GM19193 (cell line): ENCODE data around the gene ZNF324B.

Experiments used
- POLR2A ChIP-seq: IDR thresholded peaks from 4 replicates; pipeline ENCODE4 v1.6.1; 2011; ENCODE audit not compliant: insufficient read depth, insufficient read length; ENCODE audit errors: extremely low read depth

ZNF324B gene

DNA sequence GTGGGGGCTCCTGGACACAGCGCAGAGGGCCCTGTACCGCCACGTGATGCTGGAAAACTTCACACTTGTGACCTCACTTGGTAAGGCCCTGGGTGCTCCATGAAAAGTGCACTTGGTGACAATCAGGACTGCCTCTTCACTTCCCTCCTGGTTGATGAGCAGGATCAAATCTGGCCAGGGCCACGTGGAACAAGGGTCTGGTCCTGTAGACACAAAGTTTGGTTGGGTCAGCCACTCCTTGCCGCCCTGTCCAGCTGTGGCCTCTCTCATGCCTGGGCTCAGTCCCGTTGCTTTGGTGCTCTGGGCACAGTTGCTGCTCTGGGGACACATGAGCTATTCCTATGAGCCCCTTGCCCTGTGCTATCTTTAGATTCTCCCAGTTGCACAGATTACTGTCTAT is 2.3 kb downstream of the ZNF324B start:
- TF ChIP-seq POLR2A, result no peak

- TF ChIP-seq POLR2A, result no peak
Observed at GRCh38 chr19:58455306-58455705, 3.9 kb downstream of the ZNF324B start.

DNA sequence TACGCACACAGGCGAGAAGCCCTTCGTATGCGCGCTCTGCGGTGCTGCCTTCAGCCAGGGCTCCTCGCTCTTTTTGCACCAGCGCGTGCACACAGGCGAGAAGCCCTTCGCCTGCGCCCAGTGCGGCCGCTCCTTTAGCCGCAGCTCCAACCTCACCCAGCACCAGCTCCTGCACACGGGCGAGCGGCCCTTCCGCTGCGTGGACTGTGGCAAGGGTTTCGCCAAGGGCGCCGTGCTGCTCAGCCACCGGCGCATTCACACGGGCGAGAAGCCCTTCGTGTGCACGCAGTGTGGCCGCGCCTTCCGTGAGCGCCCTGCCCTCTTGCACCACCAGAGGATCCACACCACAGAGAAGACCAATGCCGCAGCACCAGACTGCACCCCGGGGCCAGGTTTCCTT is 4.7 kb downstream of the ZNF324B start:
- no peak for TF ChIP-seq POLR2A

DNA sequence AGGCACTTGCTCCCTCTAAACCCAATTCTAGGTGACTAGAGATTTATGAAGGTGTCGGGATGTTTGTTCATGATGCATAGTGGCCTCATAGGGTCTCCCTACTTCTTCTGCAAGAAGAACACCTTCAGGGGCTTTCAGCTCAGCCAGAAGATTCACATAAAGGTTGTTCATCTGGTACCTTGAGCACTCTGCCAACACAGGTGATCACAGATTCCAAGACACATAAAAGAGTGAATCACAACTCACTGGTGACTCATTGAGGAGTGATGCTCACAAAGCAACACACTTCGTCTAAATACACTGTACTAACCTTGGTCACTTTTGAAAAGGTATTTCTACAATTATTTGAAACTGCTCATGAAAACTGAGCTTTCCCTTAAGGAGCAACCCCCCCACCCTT is 8.6 kb downstream of the ZNF324B start:
- TF ChIP-seq POLR2A, result no peak

DNA sequence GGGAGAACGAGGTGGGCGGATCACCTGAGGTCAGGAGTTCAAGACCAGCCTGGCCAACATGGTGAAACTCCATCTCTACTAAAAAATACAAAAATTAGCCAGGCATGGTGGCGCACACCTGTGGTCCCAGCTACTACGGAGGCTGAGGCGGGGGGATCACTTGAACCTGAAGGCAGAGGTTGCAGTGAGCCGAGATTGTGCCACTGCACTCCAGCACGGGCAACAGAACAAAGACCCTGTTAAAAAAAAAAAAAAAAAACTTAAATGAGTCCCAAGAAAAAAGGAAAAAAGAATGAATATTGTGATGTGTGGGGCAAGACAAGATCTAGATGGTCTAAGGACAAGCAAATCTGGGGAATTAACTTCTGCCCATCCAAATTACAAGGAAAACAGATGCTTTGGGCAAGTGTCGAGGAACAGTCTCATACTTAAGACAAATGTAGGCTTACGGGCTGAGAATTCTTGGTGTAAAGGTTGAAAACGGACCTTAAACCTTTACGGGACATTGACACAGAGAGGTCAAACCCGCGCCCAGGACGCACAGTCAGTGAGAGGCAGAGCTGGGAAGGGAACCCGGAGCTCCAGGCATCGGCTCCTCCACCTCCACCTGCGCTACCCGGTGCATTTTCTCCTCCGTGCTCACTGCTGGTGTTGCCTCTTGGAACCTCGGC is 14.8 kb downstream of the ZNF324B start:
- no peak for TF ChIP-seq POLR2A

- TF ChIP-seq POLR2A, result peak; percentile 77
Observed at GRCh38 chr19:58466760-58467589, 15.6 kb downstream of the ZNF324B start, which contains the start of gene ZNF324. Gene ZNF324 (plus strand): TSS chr19:58467080. CDS start chr19:58469186, 2,106 bp downstream.

DNA sequence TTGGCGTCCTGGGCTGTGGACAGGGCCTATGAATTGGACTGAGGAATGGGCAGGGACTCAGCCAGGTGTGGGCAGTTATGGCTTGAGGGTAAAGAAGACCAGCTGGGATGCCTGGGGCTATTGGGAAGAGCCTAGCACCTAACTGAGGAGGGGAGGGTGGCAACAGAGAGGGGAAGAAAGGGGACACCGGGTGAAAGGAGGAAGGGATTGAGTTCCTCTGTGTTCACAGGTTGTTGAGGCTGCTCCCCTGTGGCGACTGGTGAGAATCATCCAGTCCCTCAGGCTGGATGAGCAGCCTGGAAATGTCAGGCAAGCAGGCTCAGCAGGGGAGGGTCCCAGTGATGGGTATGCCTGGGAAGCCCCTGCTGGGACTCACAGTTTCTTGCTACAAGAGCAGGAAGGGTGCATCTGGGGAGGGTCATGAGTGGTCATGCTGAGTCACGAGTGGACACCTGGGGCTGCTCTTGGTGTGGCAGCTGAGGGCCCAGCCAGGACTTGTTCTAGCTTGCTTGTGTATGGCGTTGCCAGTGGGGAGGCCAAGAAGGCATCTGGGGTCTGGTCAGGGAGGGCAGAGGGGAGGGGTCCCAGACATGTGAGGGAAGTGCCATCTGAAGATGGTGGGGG is 16.9 kb downstream of the ZNF324B start:
- TF ChIP-seq POLR2A, result no peak

DNA sequence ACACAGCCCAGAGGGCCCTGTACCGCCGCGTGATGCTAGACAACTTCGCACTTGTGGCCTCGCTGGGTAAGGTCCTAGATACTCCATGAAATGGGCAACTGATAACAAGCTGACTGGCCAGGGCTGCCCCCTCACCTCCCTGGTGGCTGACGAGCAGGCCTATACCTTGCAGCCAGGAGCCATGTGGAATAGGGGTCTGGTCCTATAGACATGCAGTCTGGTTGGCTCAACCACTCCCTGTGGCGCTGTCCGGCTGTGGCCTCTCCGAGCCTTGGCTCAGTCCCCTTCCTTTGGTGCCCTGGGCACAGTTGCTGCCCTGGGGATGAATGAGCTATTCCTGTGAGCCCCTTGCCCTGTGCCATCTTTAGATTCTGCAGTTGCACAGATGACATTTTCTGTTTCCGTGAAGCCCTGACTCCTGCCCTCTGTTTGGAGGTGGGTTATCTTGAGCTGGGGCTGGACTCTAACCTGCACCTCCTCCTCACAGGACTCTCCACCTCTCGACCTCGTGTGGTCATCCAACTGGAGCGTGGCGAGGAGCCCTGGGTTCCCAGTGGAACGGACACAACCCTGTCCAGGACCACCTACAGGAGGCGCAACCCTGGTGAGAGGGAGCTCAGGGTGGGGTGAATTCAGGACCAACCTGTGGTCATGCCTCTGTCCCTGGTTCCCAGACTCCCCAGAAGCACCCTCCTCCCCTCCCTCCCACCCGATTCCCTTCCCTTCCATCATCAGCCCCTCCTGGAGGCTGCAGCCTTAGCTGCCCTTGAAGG is 18.0 kb downstream of the ZNF324B start:
- no peak for TF ChIP-seq POLR2A

DNA sequence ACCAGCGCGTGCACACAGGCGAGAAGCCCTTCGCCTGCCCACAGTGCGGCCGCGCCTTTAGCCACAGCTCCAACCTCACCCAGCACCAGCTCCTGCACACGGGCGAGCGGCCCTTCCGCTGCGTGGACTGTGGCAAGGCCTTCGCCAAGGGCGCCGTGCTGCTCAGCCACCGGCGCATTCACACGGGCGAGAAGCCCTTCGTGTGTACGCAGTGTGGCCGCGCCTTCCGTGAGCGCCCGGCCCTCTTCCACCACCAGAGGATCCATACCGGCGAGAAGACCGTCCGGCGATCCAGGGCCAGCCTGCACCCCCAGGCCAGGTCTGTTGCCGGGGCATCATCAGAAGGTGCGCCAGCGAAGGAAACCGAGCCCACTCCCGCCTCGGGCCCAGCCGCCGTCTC is 20.3 kb downstream of the ZNF324B start:
- TF ChIP-seq POLR2A, result no peak

DNA sequence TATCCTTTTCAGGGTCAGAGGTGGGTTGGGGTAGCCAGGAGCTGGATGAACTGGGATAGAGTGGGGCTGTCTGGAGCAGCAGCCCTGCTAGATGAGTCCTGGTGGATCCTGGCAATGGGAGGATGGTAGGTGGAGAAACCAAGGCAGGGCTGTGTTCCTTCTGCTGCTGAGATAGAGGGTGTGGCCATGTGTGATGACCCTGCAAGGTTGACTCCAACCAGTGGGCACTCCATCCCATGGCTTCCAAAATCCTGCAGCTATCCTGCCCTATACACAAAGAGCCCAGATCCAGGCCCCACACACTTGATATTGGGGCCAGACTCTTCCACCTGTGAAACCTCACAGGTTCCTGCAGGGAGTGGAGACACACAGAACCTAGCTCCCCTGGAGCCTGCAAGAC is 22.4 kb downstream of the ZNF324B start:
- TF ChIP-seq POLR2A, result no peak

DNA sequence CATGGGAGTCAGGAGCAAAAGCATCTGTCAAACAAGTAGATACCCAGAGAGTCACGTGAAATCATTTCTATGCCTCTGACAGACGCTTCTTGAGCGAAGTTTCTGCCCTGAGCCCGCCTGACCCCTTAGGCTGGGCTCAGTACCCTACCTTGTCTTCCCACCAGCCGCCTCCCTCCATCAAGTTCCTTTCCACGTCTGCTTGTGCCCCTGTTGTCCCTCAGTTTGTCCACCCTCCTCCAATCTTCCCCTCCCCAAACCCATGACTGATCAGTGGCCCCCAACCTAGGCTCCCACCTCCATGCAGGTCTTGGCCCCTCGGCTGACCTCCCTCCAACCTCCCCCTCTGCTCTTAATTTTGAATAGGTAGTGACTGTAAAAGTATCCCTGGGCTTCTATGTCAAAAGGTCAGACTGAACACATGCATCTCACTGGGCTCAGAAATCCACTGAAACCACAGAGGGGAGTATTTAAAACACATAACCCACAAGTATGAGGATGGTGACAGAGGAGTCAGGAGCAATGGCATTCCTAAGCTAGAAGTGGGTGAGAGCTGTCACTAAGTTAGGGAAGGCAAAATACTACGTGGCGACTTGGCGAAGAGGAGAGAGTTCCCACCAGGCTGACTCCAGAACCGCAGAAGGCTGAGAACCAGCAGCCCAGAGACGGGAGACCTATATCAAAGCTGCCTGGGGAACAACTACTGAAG is 23.0 kb downstream of the ZNF324B start:
- no peak for TF ChIP-seq POLR2A

- TF ChIP-seq POLR2A, result no peak
Observed at GRCh38 chr19:58474997-58475713, 23.7 kb downstream of the ZNF324B start.

GRCh38 chr19:58475714-58476497 is 24.5 kb downstream of the ZNF324B start, which contains the start of gene ZNF446:
Gene ZNF446 (plus strand): TSS chr19:58476352. CDS start chr19:58477219, 867 bp downstream.
- TF ChIP-seq POLR2A, result peak; percentile 76

DNA sequence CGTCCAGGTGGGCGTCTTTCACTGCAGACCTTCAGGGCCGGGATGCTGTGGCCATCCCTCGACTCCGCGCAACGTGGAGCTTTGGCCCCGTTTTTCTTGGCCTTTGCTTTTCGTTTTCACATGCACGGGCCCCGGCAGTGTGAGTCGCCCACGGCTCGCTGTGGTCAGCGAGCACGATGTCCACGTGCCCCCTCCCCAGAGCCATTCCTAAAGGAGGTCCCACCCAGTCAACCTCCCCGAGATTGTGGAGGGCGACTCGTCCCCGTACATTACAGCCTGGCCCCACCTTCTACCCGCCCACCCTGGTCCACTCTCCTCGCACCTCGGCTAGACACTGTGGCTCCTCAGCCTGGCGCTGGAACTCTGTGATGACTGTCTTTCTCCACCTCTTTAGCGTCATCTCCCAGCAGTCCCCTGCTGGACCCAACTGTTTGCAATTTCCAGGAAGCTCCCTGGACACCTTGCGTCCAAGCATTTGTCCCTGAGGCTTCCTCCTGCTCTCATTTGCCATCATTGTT is 25.1 kb downstream of the ZNF324B start:
- TF ChIP-seq POLR2A, result no peak
